GM13977 (cell line): ENCODE results near the gene PSMD11.

Experiments
- DNase-seq: peaks from one replicate; pipeline ENCODE4 v3.0.0; 2012; ENCODE audit warnings: low spot score
- CTCF ChIP-seq: IDR thresholded peaks from 2 replicates; pipeline ENCODE4 v1.5.1; 2012; ENCODE audit warnings: mild to moderate bottlenecking, control low read depth; ENCODE audit not compliant: insufficient read depth; ENCODE audit errors: extremely low read depth, missing control alignments
- in situ Hi-C: fragments of 300-500 bp; cut with MboI; formaldehyde crosslinking; loops from one replicate; pipeline ENCODE4 v1.12.0; 2022; ENCODE audit warnings: low sequenced_read_pairs, low pct_unique_long_range_greater_than_20kb, mixed read lengths, inconsistent platforms; ENCODE audit not compliant: unreplicated experiment

The PSMD11 gene

GRCh38 chr17:32461853-32462617 is 17.7 kb downstream of the PSMD11 start:
- DNase-seq = peak; percentile 53
- in situ Hi-C loops = loop anchor here (25.0 kb wide), 1 partner anchor 475 kb away; the partner anchor contains the start of gene TMEM98
- TF ChIP-seq CTCF = peak; percentile 54

GRCh38 chr17:32463304-32463703 is 19.0 kb downstream of the PSMD11 start:
- in situ Hi-C loops = loop anchor here (25.0 kb wide), 1 partner anchor 474 kb away; the partner anchor contains the start of gene TMEM98
- TF ChIP-seq CTCF = no peak

GRCh38 chr17:32464374-32464773 is 20.1 kb downstream of the PSMD11 start:
- no peak for DNase-seq
- TF ChIP-seq CTCF = no peak
- in situ Hi-C loops = loop anchor here (25.0 kb wide), 1 partner anchor 473 kb away; the partner anchor contains the start of gene TMEM98

More at GRCh38 chr17:32463304-32463703, 19.0 kb downstream of the PSMD11 start:
- no peak for DNase-seq

- DNase-seq = no peak
- in situ Hi-C loops = loop anchor here (25.0 kb wide), 1 partner anchor 469 kb away; the partner anchor contains the start of gene TMEM98
Measured at GRCh38 chr17:32467949-32468348, 23.6 kb downstream of the PSMD11 start.

GRCh38 chr17:32470405-32471167 is 26.3 kb downstream of the PSMD11 start:
- no peak for DNase-seq
- in situ Hi-C loops = loop anchor here (10.0 to 25.0 kb wide), 2 partner anchors 284 to 467 kb away; partner anchors contain the start of gene TMEM98
- TF ChIP-seq CTCF = no peak

More at GRCh38 chr17:32467949-32468348, 23.6 kb downstream of the PSMD11 start:
- no peak for TF ChIP-seq CTCF

GRCh38 chr17:32471652-32472051 is 27.3 kb downstream of the PSMD11 start:
- no peak for DNase-seq
- in situ Hi-C loops = loop anchor here (10.0 to 25.0 kb wide), 2 partner anchors 283 to 466 kb away; partner anchors contain the start of gene TMEM98
- no peak for TF ChIP-seq CTCF
